WERI-Rb-1 (cell line): ENCODE data around the gene MAP10.
A peak's percentile ranks its signal among the peaks of the same experiment; 100 is the strongest.

ENCODE experiments used
- DNase-seq: peaks from one replicate; pipeline ENCODE4 v3.0.0-alpha.2; 2020
- H3K27ac ChIP-seq: fragments of 250-450 bp; sonication (Bioruptor Pico); 2 replicates; pipeline ENCODE4 v1.5.1; 2020; ENCODE audit warnings: mild to moderate bottlenecking, moderate library complexity
- H3K27me3 ChIP-seq: fragments of 250-450 bp; sonication (Bioruptor Pico); 2 replicates; pipeline ENCODE4 v1.5.1; 2021; ENCODE audit warnings: mild to moderate bottlenecking, low read depth, moderate library complexity; ENCODE audit not compliant: insufficient read depth, severe bottlenecking
- H3K36me3 ChIP-seq: fragments of 250-450 bp; sonication (Bioruptor Pico); 2 replicates; pipeline ENCODE4 v1.5.1; 2020; ENCODE audit warnings: mild to moderate bottlenecking, moderate library complexity
- H3K4me3 ChIP-seq: 2 replicates; pipeline ENCODE4 v1.5.1; 2011; ENCODE audit warnings: low read depth, mild to moderate bottlenecking, control low read depth, low read length
- H3K9me3 ChIP-seq: fragments of 250-450 bp; sonication (Bioruptor Pico); 2 replicates; pipeline ENCODE4 v1.5.1; 2021; ENCODE audit warnings: mild to moderate bottlenecking, moderate library complexity; ENCODE audit not compliant: severe bottlenecking
- CTCF ChIP-seq: IDR thresholded peaks from 2 replicates; pipeline ENCODE4 v1.5.1; 2011; ENCODE audit warnings: low read depth, mild to moderate bottlenecking, control low read depth, inconsistent platforms, low read length

The MAP10 gene

GRCh38 chr1:232806186-232806510 is 932 bp downstream of the MAP10 start:
- no peak for TF ChIP-seq CTCF
- Histone ChIP-seq H3K27ac (no peak overlapping the region), H3K27me3 (no peaks in the 10 kb centered on the region), H3K36me3 (no peaks in the 10 kb centered on the region), H3K4me3 (peak overlapping the region; percentile 46), H3K9me3 (no peaks in the 10 kb centered on the region)
- no peak for DNase-seq

- no peaks in the 10 kb centered on the region for H3K27me3 ChIP-seq
- no peak for DNase-seq
- no peak for TF ChIP-seq CTCF
- H3K9me3 ChIP-seq, result no peaks in the 10 kb centered on the region
- no peaks in the 10 kb centered on the region for H3K36me3 ChIP-seq
- H3K27ac ChIP-seq, result no peak overlapping the region
- no peak overlapping the region for H3K4me3 ChIP-seq
Measured at GRCh38 chr1:232810856-232811255, 5.6 kb downstream of the MAP10 start.

- Histone ChIP-seq H3K4me3 (no peak overlapping the region), H3K9me3 (no peaks in the 10 kb centered on the region), H3K36me3 (no peaks in the 10 kb centered on the region), H3K27ac (no peak overlapping the region), H3K27me3 (no peaks in the 10 kb centered on the region)
- no peak for TF ChIP-seq CTCF
- no peak for DNase-seq
Measured at GRCh38 chr1:232812560-232812959, 7.3 kb downstream of the MAP10 start.

- no peaks in the 10 kb centered on the region for H3K27me3 ChIP-seq
- no peak for TF ChIP-seq CTCF
- H3K9me3 ChIP-seq, result no peaks in the 10 kb centered on the region
- no peak overlapping the region for H3K27ac ChIP-seq
- no peaks in the 10 kb centered on the region for H3K36me3 ChIP-seq
- no peak overlapping the region for H3K4me3 ChIP-seq
- no peak for DNase-seq
Measured at GRCh38 chr1:232813097-232813496, 7.9 kb downstream of the MAP10 start.

GRCh38 chr1:232813760-232814159 is 8.5 kb downstream of the MAP10 start:
- no peaks in the 10 kb centered on the region for H3K27me3 ChIP-seq
- DNase-seq, result no peak
- no peak overlapping the region for H3K4me3 ChIP-seq
- no peaks in the 10 kb centered on the region for H3K36me3 ChIP-seq
- no peaks in the 10 kb centered on the region for H3K9me3 ChIP-seq
- no peak for TF ChIP-seq CTCF
- H3K27ac ChIP-seq, result no peak overlapping the region

GRCh38 chr1:232816324-232816723 is 11.1 kb downstream of the MAP10 start:
- Histone ChIP-seq H3K9me3 (no peaks in the 10 kb centered on the region), H3K4me3 (no peak overlapping the region), H3K27me3 (no peaks in the 10 kb centered on the region), H3K36me3 (no peaks in the 10 kb centered on the region), H3K27ac (no peak overlapping the region)
- no peak for TF ChIP-seq CTCF
- no peak for DNase-seq
